MM.1S (cell line): ENCODE results near the gene ESRRA.
A peak's percentile ranks its signal among the peaks of the same experiment; 100 is the strongest.

Experiments
- DNase-seq: peaks from one replicate; pipeline ENCODE4 v3.0.0-alpha.2; 2015
- H2AFZ ChIP-seq: fragments of 300-600 bp; sonication (generic); 2 replicates; pipeline ENCODE4 v1.6.0; 2016; ENCODE audit warnings: antibody characterized with exemption, low read length
- H3F3A ChIP-seq: fragments of 300-600 bp; sonication (generic); 2 replicates; pipeline ENCODE4 v1.6.1; 2016; ENCODE audit warnings: mild to moderate bottlenecking, antibody characterized with exemption, low read length, moderate library complexity, mixed read lengths; ENCODE audit not compliant: insufficient read depth
- H3K27ac ChIP-seq: fragments of 300-600 bp; sonication (generic); 2 replicates; pipeline ENCODE4 v1.5.1; 2016; ENCODE audit warnings: mild to moderate bottlenecking, low read length
- H3K27me3 ChIP-seq: fragments of 300-600 bp; sonication (generic); replicated peaks from 2 replicates; pipeline ENCODE4 v1.6.0; 2016; ENCODE audit warnings: low read length; ENCODE audit not compliant: insufficient read depth
- H3K36me3 ChIP-seq: fragments of 300-600 bp; sonication (generic); replicated peaks from 2 replicates; pipeline ENCODE4 v1.6.1; 2016; ENCODE audit warnings: mild to moderate bottlenecking, low read length, mixed read lengths; ENCODE audit not compliant: insufficient read depth
- H3K4me1 ChIP-seq: fragments of 300-600 bp; sonication (generic); 2 replicates; pipeline ENCODE4 v1.6.1; 2016; ENCODE audit warnings: low read length, mixed read lengths
- H3K4me2 ChIP-seq: fragments of 300-600 bp; sonication (generic); 2 replicates; pipeline ENCODE4 v1.6.0; 2016; ENCODE audit warnings: low read depth, low read length
- H3K4me3 ChIP-seq: fragments of 300-600 bp; sonication (generic); 2 replicates; pipeline ENCODE4 v1.5.1; 2016; ENCODE audit warnings: low read length, mixed read lengths
- H3K79me2 ChIP-seq: fragments of 300-600 bp; sonication (generic); 2 replicates; pipeline ENCODE4 v1.6.1; 2016; ENCODE audit warnings: mixed run types, low read length, mixed read lengths
- H3K9ac ChIP-seq: fragments of 300-600 bp; sonication (generic); 2 replicates; pipeline ENCODE4 v1.6.1; 2016; ENCODE audit warnings: low read length, mixed read lengths
- H3K9me2 ChIP-seq: fragments of 300-600 bp; sonication (generic); replicated peaks from 2 replicates; pipeline ENCODE4 v1.6.1; 2016; ENCODE audit warnings: mild to moderate bottlenecking, low read length, mixed read lengths; ENCODE audit not compliant: insufficient read depth
- H3K9me3 ChIP-seq: fragments of 300-600 bp; sonication (generic); replicated peaks from 2 replicates; pipeline ENCODE4 v1.6.1; 2016; ENCODE audit warnings: mild to moderate bottlenecking, low read length, mixed read lengths; ENCODE audit not compliant: insufficient read depth
- H4K20me1 ChIP-seq: fragments of 300-600 bp; sonication (generic); 2 replicates; pipeline ENCODE4 v1.6.1; 2016; ENCODE audit warnings: mild to moderate bottlenecking, low read length, moderate library complexity, mixed read lengths; ENCODE audit not compliant: insufficient read depth
- EZH2 ChIP-seq: fragments of 300-600 bp; sonication (generic); optimal IDR thresholded peaks from 2 replicates; pipeline ENCODE3; 2017; ENCODE audit warnings: low read depth, mild to moderate bottlenecking, antibody characterized with exemption, low read length, mixed read lengths
- EZH2phosphoT487 ChIP-seq: fragments of 300-600 bp; sonication (generic); IDR thresholded peaks from 2 replicates; pipeline ENCODE4 v1.6.1; 2018; ENCODE audit warnings: antibody characterized with exemption, low read length
- TF ChIP-seq, protein P1 (sequence below): fragments of 300-600 bp; sonication (generic); IDR thresholded peaks from 2 replicates; pipeline ENCODE4 v1.5.1; 2016; ENCODE audit warnings: antibody characterized with exemption, low read length, mixed read lengths

Gene ESRRA

DNA sequence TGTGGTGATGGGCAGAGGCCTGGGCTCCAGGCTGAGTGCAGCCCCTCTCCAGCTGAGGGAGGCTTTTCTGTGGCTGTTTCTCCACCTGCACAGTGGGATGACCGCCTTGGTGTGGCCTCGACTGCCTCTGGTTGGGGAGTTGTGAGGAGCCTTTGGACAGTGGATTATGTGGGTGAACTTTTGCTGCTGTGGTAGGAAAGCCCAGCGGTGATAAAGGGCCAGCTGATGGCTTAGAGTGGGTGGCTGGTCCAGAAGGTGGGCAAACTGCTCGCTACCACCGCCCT lies 1.4 kb upstream of the ESRRA start:
- no peak for DNase-seq
- H3K4me1 ChIP-seq: peaks cover 24% of the 10 kb centered on the region
- H3K9ac ChIP-seq: peak overlapping the region; percentile 99

DNA sequence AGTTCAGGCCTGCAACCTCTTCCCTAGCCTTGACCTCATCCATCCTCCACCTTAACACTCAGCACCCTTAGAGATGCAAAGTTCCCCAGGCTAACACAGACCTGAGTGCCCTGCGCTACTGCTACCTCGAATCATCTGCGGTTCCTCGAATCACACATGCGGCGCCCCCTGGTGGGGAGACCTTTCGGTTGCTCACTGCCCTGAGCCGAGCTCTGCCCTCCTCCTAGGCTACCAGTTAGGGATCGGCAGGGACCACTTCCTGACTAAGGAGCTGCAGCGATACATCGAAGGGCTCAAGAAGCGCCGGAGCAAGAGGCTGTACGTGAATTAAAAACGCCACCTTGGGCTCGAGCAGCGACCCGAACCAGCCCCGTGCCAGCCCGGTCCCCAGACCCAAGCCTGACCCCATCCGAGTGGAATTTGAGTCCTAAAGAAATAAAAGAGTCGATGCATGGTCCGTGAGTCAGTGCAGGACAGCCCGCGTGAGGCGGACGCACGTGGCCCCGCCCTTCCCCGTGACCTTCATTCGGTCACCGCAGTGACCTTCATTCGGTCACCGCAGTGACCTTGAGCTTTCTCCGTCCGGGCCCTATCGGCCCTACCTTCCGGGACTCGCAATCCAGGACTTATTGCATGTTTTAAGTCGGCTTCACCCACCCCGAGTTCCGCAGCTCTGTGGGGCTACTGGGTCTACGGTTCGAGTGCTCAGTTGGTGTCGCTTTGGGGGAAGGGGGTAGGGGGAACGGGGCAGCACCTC lies 830 bp upstream of the ESRRA start:
- Histone ChIP-seq H3K36me3 (no peaks in the 10 kb centered on the region), H4K20me1 (no peaks in the 10 kb centered on the region), H2AFZ (peak overlapping the region; percentile 20; the same call in 1 of the 2 replicates), H3K4me3 (peak overlapping the region; percentile 76), H3K79me2 (peaks cover 29% of the 10 kb centered on the region), H3K9ac (peak overlapping the region; percentile 99), H3K9me3 (no peaks in the 10 kb centered on the region), H3K27me3 (peaks cover 19% of the 10 kb centered on the region), H3F3A (peaks cover 24% of the 10 kb centered on the region), H3K9me2 (no peaks in the 10 kb centered on the region), H3K4me1 (peaks cover 24% of the 10 kb centered on the region), H3K27ac (peak overlapping the region; percentile 99), H3K4me2 (peak overlapping the region; percentile 82)
- DNase-seq: peak; percentile 96
- TF ChIP-seq EZH2: no peak
- TF ChIP-seq, protein P1, sequence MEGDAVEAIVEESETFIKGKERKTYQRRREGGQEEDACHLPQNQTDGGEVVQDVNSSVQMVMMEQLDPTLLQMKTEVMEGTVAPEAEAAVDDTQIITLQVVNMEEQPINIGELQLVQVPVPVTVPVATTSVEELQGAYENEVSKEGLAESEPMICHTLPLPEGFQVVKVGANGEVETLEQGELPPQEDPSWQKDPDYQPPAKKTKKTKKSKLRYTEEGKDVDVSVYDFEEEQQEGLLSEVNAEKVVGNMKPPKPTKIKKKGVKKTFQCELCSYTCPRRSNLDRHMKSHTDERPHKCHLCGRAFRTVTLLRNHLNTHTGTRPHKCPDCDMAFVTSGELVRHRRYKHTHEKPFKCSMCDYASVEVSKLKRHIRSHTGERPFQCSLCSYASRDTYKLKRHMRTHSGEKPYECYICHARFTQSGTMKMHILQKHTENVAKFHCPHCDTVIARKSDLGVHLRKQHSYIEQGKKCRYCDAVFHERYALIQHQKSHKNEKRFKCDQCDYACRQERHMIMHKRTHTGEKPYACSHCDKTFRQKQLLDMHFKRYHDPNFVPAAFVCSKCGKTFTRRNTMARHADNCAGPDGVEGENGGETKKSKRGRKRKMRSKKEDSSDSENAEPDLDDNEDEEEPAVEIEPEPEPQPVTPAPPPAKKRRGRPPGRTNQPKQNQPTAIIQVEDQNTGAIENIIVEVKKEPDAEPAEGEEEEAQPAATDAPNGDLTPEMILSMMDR: peak; percentile 96

More for the DNA sequence above, 1.4 kb upstream of the ESRRA start:
- H3K36me3 ChIP-seq: no peaks in the 10 kb centered on the region
- peak overlapping the region; percentile 99 for H3K27ac ChIP-seq
- peaks cover 24% of the 10 kb centered on the region for H3F3A ChIP-seq
- no peaks in the 10 kb centered on the region for H3K9me3 ChIP-seq
- TF ChIP-seq, protein P1: no peak
- TF ChIP-seq EZH2 (no peak), EZH2phosphoT487 (no peak)
- H2AFZ ChIP-seq: 0 out of 2 replicates have a peak overlapping the region, but pooled peaks have one; percentile 1
- peaks cover 24% of the 10 kb centered on the region for H3K27me3 ChIP-seq
- H3K4me2 ChIP-seq: peak overlapping the region; percentile 82
- H3K4me3 ChIP-seq: peak overlapping the region; percentile 76
- no peaks in the 10 kb centered on the region for H3K9me2 ChIP-seq
- peaks cover 26% of the 10 kb centered on the region for H3K79me2 ChIP-seq
- no peaks in the 10 kb centered on the region for H4K20me1 ChIP-seq

DNA sequence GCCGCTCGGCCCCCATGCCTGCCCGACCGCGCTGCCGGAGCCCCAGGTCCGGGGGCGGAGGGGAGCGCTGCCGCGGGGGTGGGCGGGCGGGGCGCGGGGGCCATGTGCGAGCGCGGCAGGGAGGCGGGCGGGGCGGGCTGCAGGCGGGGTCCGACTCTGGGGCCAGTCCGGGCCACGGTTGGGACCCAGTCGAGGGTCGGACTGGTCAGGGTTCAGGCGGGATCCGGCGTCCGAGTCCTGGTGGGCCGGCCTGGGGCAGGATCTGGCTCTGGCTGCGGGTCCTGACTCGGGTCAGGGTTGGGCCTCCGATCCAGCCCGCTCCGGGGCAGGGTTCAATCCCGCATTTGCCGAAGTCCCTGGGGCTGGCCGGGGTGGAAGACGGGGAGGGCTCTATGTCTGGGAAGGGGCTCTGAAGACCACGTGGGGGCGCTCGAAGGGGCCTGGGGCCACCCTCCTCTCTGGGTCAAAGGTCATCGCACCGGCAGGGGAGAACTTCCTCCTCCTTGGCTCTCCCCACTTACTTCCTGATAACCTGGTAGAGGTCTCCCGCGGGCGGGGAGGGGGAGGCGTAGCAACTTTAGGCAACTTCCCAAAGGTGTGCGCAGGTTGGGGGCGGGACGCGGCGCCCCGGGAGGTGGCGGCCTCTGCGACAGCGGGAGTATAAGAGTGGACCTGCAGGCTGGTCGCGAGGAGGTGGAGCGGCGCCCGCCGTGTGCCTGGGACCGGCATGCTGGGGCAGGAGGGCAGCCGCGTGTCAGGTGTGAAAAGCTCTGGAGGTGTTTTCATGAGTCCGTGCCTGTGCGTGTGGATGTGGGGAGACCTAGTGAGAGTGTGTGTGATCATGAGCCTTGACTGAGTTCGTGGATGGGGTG lies 603 bp downstream of the ESRRA start:
- Histone ChIP-seq H4K20me1 (no peaks in the 10 kb centered on the region), H3F3A (peaks cover 24% of the 10 kb centered on the region), H3K27me3 (peaks cover 5% of the 10 kb centered on the region; the same call in 1 of the 2 replicates), H3K27ac (peak overlapping the region; percentile 59; the same call in 1 of the 2 replicates), H3K9me2 (no peaks in the 10 kb centered on the region), H3K4me3 (peak overlapping the region; percentile 83), H3K4me2 (peak overlapping the region; percentile 87), H3K9ac (peak overlapping the region; percentile 77), H2AFZ (peak overlapping the region; percentile 26; the same call in 1 of the 2 replicates), H3K4me1 (peaks cover 18% of the 10 kb centered on the region), H3K9me3 (no peaks in the 10 kb centered on the region), H3K36me3 (no peaks in the 10 kb centered on the region), H3K79me2 (peaks cover 41% of the 10 kb centered on the region)
- DNase-seq: peak; percentile 77
- TF ChIP-seq EZH2phosphoT487: no peak
- TF ChIP-seq, protein P1: peak; percentile 55
